NCI-H2029 (cell line): ENCODE results near the gene MROH8.

Experiments used
- DNase-seq: peaks from one replicate; lab custom pipeline; 2025; lab: John Stamatoyannopoulos, UW

The MROH8 gene

DNA sequence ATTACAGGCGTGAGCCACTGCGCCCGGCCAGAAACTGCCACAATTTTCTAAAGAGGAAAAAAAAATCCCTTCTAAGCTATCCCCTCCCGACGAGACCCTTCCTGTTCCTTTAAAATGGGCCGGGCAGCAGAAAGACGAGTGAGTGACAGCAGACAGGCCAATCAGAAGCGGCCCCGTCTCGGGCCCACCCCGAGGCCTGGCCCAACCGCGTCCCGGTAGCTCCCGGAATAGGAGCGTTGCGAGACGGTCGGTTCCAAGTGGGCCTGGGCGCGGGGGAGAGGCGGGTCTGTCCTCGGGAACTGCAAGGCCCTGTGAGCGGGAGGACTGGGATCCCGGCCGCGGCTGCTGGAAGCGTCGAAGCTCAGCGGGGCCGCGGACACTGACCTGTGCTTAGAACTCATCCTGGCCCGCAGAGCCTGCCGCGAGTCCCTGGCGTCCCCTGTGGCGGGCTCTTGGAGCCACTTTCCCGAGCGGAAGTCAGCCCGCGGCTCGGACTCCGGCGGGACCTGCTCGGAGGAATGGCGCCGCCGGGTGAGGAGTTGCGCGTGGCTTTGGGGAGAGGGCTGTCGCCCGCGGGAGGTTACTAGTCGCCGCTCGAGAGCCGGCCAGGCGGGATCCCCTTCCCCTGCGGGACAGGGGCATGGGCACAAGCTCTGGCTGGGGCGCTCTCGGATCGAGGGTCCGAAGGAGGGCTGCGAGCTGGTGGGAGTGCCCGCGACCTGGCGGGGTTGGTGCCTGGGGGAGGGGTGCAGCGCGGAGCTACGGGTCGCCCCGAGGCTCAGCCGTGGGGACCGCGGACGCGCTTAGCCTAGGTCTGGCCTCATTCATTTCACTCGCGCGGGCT, at the start of gene MROH8, which contains the start of gene RPN2:
MROH8 (minus strand) TSS at position 710 of the 844 bp plus-strand sequence.
RPN2 (plus strand) TSS at position 492 of the 844 bp plus-strand sequence; CDS start at position 519, 27 bp downstream.
- DNase-seq: peak; percentile 95

DNA sequence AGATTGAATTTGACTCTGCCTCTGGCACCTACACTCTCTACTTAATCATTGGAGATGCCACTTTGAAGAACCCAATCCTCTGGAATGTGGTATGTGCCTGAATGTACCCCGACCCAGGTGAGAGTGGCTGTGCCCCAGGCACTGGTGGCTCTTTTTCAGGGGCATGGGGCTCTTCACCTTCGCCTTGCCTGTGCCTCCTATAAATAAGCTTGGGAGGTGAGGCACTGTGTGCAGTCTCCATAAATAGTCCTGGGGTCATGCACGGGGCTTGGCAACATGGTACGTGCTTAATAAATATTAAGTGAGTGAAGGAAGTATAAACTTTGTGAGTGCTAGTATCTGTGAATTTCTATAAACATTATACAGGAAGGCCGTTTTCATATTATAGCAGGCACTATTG, 49.3 kb upstream of the MROH8 start:
- no peak for DNase-seq

DNA sequence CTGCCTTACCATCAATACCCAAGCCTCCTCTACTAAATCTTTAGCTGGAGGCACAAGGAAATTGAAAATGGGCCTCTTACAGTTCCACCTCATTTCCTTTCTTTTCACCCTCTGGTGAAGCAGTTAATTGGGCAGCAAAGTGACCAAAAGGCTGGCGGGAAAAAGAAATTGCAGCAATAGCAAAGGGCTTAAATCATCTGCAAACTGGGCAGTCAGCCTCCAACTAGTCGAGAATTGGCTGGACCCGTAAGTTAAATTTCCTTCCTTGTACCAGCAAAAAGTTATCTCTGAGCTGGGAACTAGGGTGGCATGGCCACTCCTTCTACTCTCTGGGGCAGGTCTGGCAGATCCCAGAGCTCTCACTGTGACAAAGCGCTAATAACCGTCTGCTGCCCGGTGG, 48.7 kb upstream of the MROH8 start:
- DNase-seq: no peak

DNA sequence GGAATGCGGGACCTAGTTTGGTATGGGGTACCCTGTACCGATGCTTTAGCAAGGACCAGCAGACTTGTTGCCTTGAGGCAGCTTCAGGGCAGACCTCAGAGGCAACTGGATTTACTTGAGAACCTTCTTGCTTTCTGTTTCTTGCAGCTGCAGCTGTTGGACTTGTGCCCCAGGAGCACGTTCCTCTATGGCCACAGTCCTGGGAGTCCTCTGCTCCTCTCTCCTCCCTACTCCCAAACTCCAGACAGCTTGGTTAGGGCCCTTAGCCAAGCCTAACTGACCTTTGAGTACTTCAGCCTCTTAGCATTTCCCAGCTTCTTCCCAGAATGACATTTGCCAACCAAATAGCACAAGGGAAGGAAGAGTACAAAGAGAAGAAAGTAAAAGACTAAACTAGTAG, 47.5 kb upstream of the MROH8 start:
- DNase-seq: no peak

DNA sequence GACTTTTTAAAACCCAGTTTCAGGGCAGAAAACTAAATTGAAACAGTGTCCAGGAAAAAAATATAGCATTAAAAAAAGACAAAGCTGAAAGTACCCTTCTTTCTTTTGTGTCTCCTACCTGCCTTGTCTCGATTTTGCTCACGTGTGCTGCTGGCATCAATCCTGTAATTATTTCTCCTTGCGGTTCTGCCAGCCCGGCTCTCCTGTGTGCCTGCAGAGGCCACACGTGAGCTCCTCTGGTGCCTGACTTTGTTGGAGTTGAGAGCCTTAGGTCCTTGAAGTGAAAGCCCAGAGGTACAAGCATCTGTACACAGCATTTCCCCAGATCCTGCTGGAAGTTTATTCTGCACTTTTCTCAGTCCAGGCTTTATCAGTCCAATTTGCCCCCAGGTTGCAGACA, 45.8 kb upstream of the MROH8 start:
- no peak for DNase-seq

DNA sequence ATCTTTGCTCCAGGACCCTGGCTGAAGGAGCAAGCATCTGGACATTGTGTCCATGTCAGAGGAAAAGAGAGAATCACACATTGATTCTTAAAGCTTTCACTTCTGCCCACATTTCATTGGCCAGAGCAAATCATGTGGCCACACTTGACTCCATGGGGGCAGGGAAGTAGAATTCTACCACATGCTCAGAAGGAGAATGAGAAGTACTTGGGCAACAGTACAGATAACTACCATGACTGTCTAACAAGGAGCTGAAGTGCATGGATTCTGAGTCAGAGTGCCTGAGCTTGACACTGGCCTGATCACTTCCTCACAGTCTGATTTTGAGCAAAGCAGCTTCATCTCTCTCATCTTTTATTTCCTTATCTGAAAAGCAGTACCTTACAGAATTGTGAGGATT, 43.7 kb upstream of the MROH8 start:
- DNase-seq: peak; percentile 26

DNA sequence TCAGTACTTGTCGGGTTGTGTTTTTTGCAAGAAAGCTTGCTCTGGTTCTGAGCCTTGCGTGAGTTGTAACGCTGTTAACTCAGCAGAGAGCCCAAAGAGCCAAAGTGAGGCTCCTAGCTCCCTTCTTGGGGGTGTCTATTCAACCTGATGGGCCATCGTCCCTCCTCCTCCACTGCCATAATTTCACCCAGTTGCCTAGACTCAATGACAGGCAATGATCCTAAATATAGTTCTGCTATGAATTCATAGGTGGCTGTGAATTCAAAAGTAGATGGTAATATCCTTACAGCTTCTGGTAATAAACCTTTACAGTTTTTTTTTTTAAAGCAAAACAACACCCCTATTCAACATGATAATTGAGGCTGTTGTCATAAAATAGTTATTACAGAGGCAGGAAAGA, 42.7 kb upstream of the MROH8 start:
- DNase-seq: no peak

DNA sequence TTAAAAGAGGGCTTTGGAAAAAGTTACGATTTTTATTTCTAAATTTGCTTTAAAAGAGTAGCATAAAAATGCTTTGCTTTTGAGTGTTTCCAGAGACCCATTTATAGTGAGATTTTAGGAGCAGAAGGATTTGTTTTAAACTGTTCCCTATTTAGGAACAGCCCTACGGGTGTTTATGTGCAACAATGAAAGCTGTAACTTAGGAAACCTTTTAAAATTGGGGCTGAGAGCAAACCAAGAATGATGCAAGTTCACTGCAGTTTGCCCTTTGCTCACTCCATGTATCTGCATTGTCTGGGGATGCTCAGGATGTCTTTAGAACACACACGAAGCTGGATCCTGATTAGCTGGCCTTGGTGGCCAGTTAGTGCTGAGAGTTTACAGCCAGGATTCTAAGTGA, 41.4 kb upstream of the MROH8 start:
- DNase-seq: no peak

DNA sequence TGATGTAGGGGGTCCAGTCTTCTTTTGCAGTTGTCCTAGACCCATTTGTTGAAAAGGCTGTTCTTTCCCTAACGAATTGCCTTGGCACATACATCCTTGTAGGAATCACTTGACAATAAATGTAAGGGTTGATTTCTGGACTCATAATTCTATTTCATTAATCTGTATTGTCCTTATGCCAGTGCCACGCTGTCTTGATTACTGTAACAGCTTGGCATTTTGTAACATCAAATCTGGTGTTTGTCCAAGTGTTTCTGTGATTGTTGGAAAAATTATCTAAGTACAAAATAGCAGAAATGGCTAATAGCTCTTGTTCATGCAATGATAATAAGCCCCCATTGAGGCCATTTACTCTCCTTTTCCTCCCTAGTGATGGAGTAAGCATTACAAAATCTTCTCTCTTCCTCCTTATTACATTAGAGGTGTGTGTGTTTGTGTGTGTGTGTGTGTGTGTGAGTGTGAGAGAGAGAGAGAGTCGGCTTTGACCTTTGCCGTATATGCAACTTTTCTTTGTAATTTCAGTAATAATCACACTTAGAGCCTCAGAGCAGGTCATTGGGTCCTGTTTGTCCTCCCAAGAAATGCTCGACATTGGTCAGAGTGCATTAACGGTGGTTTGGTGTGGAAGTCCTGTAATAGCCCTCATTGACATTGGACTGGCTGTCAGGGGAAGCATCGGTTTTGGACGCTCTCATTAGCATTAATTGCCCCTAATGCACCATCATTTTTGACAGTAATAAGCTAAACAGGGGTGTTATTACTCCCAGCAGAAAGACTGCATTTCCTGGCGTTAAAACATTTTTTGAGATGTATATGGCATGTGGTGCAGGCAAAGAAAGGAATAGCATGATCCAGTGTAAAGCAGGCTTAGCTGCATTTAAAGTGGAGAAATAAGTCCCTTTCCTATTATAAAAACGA, 40.7 kb upstream of the MROH8 start:
- DNase-seq: no peak

DNA sequence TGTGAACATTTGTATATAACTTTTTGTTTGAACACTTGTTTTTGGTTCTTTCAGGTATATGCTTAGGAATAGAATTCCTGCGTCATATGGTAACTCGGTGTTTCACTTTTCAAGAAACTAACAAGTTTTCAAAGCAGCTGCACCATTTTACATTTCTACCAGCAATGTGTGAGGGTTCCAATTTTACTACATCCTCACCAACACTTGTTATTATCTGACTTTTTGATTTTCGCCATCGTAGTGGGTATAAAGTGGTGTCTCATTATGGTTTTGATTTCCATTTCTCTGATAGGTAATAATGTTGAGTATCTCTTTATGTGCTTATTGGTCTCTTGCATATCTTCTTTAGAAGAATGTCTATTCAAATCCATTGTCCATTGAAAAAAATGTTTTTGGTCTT, 39.6 kb upstream of the MROH8 start:
- no peak for DNase-seq

DNA sequence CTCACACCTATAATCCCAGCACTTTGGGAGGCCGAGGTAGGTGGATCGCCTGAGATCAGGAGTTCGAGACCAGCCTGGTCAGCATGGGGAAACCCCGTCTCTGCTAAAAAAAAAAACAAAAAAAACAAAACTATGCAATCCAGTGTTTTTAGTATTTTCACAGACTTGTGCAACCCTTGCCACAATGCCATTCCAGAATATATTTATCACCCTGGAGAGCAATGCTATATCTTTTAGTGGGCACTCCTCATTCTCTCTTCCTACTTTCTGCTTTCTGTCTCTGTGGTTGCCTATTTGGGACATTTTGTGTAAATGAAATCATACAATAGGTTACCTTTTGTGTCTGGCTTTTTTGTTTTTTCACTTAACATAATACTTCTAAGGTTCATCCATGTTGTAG, 39.1 kb upstream of the MROH8 start:
- DNase-seq: no peak

DNA sequence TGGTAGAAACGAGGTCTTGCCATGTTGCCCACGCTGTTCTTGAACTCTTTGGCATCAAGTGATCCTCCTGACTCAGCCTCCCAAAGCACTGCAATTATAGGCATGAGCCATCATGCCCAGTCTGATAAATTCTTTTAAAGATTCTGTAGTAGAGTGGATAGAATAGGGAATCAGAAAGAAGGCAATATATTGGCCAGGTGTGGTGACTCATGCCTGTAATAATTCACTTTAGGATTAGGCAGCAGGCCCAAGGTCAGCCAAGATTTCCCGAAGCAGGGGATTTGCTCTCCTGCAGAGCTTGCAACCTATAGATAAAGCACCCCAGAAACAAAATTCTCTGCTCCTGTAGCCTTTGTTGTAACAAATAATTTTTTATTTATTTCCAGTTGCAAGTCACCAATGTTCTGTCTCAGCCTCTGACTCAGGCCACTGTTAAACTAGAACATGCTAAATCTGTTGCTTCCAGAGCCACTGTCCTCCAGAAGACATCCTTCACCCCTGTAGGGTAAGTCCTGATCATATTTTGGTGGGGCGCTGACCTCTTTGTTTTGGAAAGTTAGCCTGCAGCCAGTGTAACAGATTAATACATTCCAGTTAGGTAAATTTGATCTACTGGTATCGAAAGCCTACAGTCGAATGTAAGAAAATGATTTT, 30.4 kb upstream of the MROH8 start:
- no peak for DNase-seq

DNA sequence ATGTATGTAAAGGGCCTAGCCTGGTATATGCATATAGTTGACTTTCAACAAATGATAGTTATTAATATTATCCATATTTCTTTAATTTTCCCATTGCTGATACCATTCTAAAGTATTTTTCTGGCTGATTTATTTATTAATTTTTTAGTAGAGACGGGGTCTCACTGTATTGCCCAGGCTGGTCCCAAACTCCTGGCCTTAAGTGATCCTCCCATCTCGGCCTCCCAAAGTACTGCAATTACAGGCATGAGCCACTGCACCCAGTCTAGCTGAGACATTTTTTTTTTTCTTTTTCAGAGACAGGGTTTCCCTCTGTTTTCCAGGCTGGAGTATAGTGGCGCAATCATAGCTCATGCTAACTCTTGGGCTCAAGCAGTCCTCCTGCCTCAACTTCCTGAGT, 29.8 kb upstream of the MROH8 start:
- no peak for DNase-seq

DNA sequence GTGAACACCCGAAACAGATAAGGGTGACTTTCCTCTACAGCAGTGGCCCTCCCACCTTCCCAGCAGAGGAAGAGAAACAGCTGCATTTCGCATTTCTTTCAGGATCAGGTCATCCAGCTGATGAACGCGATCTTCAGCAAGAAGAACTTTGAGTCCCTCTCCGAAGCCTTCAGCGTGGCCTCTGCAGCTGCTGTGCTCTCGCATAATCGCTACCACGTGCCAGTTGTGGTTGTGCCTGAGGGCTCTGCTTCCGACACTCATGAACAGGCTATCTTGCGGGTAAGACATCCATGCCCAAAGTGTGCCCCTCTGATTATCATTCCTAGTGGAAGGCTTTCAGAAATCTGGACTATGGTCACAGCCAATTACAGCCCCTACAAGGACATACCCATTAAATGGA, 27.8 kb upstream of the MROH8 start:
- DNase-seq: no peak

DNA sequence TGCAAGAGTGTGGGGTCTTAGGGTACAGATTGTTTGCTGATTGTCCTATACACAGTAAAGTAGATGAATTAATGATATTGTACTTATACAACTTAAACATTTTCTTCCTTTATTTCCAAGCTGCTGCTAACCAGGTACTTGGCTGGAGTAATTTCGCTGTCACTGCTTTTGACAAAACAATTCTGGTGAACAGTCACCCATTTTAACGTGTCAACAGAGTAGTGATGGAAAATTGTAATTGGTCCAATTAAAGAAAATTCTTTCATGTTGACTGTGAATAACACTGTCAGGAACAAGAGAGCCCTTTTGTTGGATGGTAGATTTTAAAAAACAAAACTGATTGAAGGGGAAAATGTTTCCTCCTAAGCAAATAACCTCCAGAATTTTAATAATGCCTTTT, 26.4 kb upstream of the MROH8 start:
- DNase-seq: no peak

DNA sequence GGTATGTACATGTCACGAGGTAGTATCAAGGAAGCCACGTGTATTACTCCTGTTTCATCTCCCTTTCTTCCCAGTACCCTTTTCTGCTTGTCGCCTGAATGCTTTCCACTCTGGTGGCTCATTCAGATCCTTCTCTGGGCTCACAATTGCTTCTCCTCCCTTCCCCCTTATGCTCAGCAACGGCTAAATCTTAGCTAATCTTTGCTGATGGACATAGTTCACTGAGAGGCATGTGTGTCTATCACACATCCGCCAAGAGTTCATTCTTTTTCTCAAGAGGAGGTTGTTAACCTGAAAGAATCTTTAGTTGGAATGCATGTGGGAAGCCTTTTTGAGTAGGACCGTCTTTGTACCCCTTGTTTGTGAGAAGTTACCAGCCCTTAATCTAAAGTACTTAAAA, 25.8 kb upstream of the MROH8 start:
- no peak for DNase-seq

DNA sequence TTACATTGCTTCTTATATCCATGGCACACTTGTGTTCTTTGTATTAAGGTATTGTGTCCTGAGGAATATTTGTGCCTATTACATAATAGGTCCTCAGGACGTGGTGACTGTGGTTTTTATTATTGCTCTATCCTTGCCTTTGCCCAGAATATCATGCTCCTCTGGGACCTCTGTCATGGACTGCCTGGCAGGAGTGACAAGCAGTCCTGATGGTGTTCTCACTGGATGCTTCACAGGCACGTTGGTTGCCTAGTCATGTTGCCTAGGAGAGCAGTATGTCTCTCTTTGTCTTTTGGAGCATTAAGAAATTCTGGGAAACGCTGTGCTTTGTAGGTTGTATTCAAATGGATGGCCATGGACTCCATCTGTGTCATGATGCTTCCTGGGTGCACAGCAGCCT, 24.7 kb upstream of the MROH8 start:
- no peak for DNase-seq

DNA sequence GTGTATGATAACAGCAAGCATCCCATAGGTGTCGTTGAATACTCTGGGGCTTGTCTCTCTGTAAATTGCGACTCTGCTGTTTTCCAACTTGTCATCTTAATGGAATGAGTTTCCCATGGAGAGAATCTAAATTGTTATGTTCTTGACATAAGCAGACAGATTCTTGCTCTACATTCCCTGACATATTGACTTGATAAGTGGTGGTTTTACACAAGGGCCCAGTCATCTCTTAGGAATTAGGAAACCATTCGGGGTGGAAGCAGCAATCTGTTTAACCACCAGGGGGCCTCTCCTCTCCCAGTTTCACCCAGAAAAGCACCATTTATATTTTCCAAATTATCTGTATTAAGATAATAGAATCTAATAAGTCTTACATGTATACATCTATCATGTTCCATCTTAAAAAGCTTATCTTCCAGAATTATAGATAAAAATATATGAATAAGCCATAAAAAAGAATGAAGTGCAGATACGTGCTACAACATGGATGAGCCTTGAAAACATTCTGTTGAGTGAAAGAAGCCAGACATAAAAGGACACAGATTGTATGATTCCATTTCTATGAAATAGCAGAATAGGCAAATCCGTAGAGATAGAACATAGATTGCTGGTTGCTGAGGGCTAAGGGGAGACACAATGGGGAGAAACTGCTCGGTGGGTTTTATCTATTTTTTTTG, 23.1 kb upstream of the MROH8 start:
- no peak for DNase-seq

DNA sequence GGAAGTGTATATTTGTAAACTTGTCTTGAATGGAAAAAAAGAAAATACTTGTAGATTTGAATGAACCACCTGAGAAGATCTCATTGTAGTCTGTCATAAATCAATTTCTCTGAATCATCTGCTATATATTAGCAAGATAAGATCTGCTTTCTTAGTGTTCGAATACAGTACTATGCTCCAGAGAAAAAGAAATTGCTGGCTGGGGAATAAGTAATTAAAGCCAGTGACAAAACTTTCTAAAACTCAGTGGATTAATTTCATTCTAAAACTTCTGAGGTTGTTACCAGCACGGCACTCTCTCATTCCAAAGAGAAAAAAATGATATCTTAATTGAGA, 22.4 kb upstream of the MROH8 start:
- DNase-seq: no peak

DNA sequence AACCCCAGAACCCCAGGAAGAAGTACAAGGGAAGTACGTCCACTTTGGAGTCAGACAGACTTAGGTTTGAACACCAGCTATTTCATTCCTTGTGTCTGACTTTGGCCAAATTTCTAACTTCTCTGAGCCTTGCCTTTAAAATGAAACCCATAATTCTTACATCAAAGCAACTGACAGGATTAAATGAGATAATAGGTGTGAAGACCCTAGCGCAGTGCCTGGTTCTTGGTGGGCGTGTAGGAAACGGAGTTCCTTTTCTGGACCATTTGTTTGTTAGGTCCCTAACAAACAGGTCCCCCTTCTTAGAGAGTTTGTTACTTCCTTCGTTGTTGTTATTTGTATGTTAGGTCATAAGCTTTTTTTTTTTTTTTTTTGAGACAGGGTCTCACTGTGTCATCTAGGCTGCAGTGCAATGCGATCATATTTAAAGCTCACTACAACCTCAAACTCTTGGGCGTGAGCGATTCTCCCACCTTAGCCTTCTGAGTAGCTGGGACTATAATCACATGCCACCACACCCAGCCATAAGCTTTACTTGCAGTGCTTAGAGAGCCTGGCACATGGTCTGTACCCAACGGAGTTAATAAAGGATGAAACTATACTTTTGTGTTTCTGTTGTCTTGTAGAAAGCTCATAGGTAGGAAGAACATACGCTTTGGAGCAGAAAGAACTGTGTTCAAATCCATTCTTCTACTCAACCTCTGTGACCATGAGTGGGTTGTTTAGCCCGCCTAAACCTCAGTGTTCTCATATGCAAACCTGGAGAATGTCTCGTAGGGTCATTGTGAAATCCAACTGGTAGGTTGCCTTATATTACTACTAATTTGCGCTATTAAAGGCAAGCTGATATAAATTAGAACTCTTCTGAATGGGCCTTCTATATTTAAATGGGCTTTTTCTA, 21.8 kb upstream of the MROH8 start:
- no peak for DNase-seq

DNA sequence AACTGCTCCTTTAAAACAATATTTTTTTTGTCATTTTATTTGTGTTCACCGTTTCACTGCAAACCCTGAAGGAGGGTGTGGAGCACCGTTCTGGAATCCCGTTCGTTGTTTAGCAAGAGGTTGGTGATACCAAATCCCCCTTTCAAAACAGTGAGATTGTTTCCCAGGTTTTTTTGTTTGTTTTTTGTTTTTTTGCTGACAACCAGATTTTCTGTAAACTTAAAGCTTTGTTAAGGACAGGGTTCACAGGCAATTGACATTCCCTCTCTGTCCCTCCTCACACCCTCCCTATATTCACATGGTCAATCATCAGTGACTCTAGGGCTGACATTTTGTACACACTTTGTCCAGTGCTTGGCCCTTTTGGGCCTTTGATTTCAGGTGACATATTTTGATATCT, 21.0 kb upstream of the MROH8 start:
- no peak for DNase-seq
